Spleen (tissue), 7 donors: Measurements from ENCODE around the gene SLC18A3.

Source experiments
- POLR2A ChIP-seq, 3 donors: fragments of 450-650 bp; IDR thresholded peaks; one replicate each; pipeline ENCODE4 v1.5.1; 2017; ENCODE audit warnings: antibody characterized with exemption in 3 of 3, mild to moderate bottlenecking in 1 of 3
- POLR2AphosphoS5 ChIP-seq, 3 donors: sonication (generic); formaldehyde crosslinking; IDR thresholded peaks; one replicate each; pipeline ENCODE4 v1.5.1; 2017; ENCODE audit warnings: antibody characterized with exemption in 3 of 3
- TF ChIP-seq, protein P1 (sequence below), 11 experiments: fragments of 200-600 bp in 7 of 11; fragments of 450-650 bp in 4 of 11; sonication (generic) in 4 of 11; IDR thresholded peaks in 8 of 11; conservative IDR thresholded peaks in 3 of 11; 1 replicate in 7 of 11; 2 replicates in 4 of 11; pipeline versions ENCODE4 v1.4.0 to v1.8.0; 2016 to 2021; ENCODE audit warnings: antibody characterized with exemption in 11 of 11, inconsistent platforms in 4 of 11, mild to moderate bottlenecking in 1 of 11
- donor health status: DM: no; HTN: no; CAD: no; lungs with moderate emphysema.
- donor health status: DM: no; HTN: no; CAD: no.
- donor health status: DM: no; HTN: no; CAD: no.

- TF ChIP-seq POLR2AphosphoS5 (IDR thresholded peaks at IDR 0.05) (no peak), POLR2A (IDR thresholded peaks at IDR 0.05) (no peak)
- TF ChIP-seq, protein P1, sequence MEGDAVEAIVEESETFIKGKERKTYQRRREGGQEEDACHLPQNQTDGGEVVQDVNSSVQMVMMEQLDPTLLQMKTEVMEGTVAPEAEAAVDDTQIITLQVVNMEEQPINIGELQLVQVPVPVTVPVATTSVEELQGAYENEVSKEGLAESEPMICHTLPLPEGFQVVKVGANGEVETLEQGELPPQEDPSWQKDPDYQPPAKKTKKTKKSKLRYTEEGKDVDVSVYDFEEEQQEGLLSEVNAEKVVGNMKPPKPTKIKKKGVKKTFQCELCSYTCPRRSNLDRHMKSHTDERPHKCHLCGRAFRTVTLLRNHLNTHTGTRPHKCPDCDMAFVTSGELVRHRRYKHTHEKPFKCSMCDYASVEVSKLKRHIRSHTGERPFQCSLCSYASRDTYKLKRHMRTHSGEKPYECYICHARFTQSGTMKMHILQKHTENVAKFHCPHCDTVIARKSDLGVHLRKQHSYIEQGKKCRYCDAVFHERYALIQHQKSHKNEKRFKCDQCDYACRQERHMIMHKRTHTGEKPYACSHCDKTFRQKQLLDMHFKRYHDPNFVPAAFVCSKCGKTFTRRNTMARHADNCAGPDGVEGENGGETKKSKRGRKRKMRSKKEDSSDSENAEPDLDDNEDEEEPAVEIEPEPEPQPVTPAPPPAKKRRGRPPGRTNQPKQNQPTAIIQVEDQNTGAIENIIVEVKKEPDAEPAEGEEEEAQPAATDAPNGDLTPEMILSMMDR (IDR thresholded peaks at IDR 0.05 in 8 of 11, conservative IDR thresholded peaks at IDR 0.05 in 3 of 11): no peak
These were observed 49.6 kb upstream of the SLC18A3 start for GRCh38 chr10:49560526-49560925.
